Nephron (organoid): ENCODE data around the gene FSIP1.
A peak's percentile ranks its signal among the peaks of the same experiment; 100 is the strongest.

ENCODE experiments used
- H3K27ac Mint-ChIP-seq, 3 experiments: 2 replicates each; pipeline ENCODE4 v1.8.0; 2020; ENCODE audit warnings: mixed read lengths in 3 of 3, mild to moderate bottlenecking in 2 of 3, moderate library complexity in 1 of 3
- H3K27me3 Mint-ChIP-seq: 2 replicates; pipeline ENCODE4 v1.8.0; 2021; ENCODE audit warnings: low read depth, mild to moderate bottlenecking, moderate library complexity, mixed read lengths
- H3K36me3 Mint-ChIP-seq: 2 replicates; pipeline ENCODE4 v1.8.0; 2020; ENCODE audit warnings: low read depth, mixed read lengths
- H3K4me1 Mint-ChIP-seq: 2 replicates; pipeline ENCODE4 v1.8.0; 2020; ENCODE audit warnings: mixed read lengths
- H3K4me3 Mint-ChIP-seq, 3 experiments: 2 replicates each; pipeline ENCODE4 v1.8.0; 2020; ENCODE audit warnings: mild to moderate bottlenecking in 3 of 3, mixed read lengths in 3 of 3, moderate library complexity in 2 of 3
- H3K9me3 Mint-ChIP-seq: 2 replicates; pipeline ENCODE4 v1.8.0; 2020; ENCODE audit warnings: mixed read lengths
- TF ChIP-seq, protein P1 (sequence below), 3 experiments: fragments of 200-600 bp; sonication (generic); IDR thresholded peaks; one replicate each; pipeline ENCODE4 v1.5.0; 2021; ENCODE audit warnings: antibody characterized with exemption in 3 of 3; ENCODE audit not compliant: unreplicated experiment in 3 of 3

Gene FSIP1

DNA sequence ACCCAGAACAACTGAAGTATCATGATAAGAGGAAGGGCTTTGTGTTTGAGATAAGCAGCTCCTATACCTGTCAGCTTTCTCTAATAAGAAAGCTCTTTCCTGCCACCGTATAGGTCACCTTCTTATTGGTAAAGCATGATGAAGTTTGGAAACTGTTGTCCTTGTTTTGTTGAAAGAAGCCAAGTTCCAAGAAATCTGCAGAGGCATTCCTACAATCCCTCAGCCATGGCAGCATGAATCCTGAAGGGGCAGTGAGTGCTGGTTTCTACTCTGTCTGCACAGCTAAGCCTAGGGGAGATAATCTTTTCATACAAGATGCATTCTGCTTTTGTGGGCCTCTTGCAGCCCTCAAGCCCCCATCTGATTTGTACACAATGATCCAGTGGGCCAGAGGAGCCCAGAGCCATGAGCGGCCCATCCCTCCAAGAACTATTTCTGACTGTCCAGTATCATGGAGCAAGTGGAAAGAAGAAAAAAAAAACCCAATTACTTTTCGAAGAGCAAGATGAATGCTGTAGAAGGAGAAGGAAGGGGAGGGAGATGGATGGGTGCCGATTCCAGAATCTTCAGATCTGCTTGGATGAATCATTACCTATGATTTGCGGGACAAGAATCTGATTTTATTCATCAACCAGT is 203.7 kb downstream of the FSIP1 start:
- Mint-ChIP-seq H3K4me1 (peaks cover 48% of the 10 kb centered on the region), H3K4me3 (peak overlapping the region; percentile 89 to 94 (median 91)), H3K9me3 (no peaks in the 10 kb centered on the region), H3K27ac (peak overlapping the region; percentile 88 to 92 (median 88)), H3K27me3 (peaks cover 3% of the 10 kb centered on the region), H3K36me3 (peaks cover 16% of the 10 kb centered on the region)
- TF ChIP-seq, protein P1, sequence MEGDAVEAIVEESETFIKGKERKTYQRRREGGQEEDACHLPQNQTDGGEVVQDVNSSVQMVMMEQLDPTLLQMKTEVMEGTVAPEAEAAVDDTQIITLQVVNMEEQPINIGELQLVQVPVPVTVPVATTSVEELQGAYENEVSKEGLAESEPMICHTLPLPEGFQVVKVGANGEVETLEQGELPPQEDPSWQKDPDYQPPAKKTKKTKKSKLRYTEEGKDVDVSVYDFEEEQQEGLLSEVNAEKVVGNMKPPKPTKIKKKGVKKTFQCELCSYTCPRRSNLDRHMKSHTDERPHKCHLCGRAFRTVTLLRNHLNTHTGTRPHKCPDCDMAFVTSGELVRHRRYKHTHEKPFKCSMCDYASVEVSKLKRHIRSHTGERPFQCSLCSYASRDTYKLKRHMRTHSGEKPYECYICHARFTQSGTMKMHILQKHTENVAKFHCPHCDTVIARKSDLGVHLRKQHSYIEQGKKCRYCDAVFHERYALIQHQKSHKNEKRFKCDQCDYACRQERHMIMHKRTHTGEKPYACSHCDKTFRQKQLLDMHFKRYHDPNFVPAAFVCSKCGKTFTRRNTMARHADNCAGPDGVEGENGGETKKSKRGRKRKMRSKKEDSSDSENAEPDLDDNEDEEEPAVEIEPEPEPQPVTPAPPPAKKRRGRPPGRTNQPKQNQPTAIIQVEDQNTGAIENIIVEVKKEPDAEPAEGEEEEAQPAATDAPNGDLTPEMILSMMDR (IDR thresholded peaks at IDR 0.05; ENCODE audit: unreplicated experiment in 3 of 3) = peak; percentile 15 to 35 (median 31)

DNA sequence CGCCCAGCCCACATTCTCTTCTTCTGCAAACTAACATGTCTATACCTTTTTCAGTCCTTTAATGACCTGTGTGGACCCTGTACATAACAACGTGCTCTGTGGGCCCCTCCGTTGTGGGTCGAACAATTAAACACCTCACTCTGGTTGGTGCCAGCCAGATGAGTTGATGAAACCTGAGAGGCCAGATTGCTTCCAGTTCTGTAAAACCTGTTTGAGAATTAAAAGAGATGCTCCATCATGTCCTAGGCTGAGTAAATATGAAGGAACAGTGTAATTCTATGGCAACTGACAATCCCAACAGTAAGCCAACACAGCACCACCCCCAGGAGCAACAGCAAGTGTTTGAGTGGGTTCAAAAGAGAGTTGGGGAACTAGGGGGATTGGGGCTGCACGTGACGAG is 207.5 kb downstream of the FSIP1 start:
- TF ChIP-seq, protein P1 (IDR thresholded peaks at IDR 0.05; ENCODE audit: unreplicated experiment in 3 of 3) = no peak
- no peaks in the 10 kb centered on the region for H3K9me3 Mint-ChIP-seq
- no peaks in the 10 kb centered on the region for H3K36me3 Mint-ChIP-seq
- no peak overlapping the region for H3K4me3 Mint-ChIP-seq
- H3K27me3 Mint-ChIP-seq = peaks cover 6% of the 10 kb centered on the region
- H3K4me1 Mint-ChIP-seq = peaks cover 30% of the 10 kb centered on the region
- no peak overlapping the region for H3K27ac Mint-ChIP-seq

DNA sequence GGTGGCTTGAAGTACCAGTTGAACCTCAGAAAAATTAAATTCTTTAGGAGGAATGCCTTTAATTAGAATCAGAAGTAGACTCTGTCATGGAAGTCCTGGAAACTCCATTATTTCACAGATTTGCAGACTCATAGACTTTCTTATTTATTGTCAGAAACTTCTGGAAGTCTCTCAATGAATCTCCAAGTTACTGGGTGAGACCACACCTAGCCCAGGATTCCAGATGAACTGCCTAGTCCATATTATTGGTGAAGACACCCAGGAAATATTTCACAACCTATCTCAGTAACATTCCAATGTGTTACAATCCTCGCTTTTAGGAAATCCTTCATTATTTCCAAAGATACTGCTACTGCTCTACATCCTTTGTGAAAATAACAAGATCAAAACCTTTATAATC is 208.2 kb downstream of the FSIP1 start:
- peak overlapping the region in 2 of 3 experiments; percentile 64 to 77 for H3K27ac Mint-ChIP-seq
- H3K4me1 Mint-ChIP-seq = peaks cover 25% of the 10 kb centered on the region
- no peaks in the 10 kb centered on the region for H3K9me3 Mint-ChIP-seq
- peaks cover 6% of the 10 kb centered on the region for H3K27me3 Mint-ChIP-seq
- TF ChIP-seq, protein P1 (IDR thresholded peaks at IDR 0.05; ENCODE audit: unreplicated experiment in 3 of 3) = no peak
- H3K4me3 Mint-ChIP-seq = no peak overlapping the region
- no peaks in the 10 kb centered on the region for H3K36me3 Mint-ChIP-seq

DNA sequence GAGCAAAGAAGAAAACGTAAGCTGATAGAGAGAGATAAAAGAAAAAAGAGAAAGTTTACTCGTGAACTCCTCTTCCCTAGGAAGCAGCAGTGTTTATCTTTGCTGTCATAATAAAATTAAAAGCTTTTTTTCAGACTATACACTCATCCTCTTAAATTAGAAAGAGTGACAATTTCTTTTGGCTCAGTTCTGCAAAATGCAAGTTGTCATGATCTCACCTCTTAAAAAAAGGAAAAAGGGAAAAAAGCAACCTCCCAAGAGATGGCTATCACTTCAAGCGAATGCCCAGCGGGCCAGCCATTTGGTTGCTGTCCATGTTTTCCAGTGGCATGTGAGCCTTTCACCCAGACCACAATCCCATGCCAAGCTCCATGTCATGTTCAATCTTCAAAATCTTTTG is 208.8 kb downstream of the FSIP1 start:
- Mint-ChIP-seq H3K4me1 (peaks cover 19% of the 10 kb centered on the region), H3K4me3 (no peak overlapping the region), H3K9me3 (no peaks in the 10 kb centered on the region), H3K36me3 (no peaks in the 10 kb centered on the region), H3K27me3 (peaks cover 6% of the 10 kb centered on the region), H3K27ac (peak overlapping the region in 2 of 3 experiments; percentile 64 to 77)
- TF ChIP-seq, protein P1 (IDR thresholded peaks at IDR 0.05; ENCODE audit: unreplicated experiment in 3 of 3) = no peak

DNA sequence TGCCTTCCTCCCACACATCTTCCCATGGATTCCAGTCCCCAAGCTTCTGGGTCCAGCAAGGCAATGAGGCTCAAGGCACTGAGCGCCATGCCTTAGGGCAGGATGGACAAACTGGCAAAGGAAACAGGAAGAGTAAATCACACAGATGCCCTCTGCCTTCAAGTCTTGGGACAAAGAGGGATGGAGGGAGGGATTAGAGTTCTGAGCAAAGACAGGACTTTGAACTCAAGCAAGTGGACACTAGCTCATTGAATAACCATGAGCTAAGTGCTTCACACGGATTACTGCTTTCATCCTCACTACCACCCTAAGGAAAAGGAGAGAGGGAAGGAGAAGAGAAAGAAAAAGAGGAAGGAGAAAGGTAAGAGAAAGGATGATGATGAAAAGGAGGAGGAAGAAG is 209.4 kb downstream of the FSIP1 start:
- Mint-ChIP-seq H3K4me1 (peaks cover 14% of the 10 kb centered on the region), H3K4me3 (no peak overlapping the region), H3K27me3 (peaks cover 6% of the 10 kb centered on the region), H3K36me3 (no peaks in the 10 kb centered on the region), H3K27ac (peak overlapping the region in 2 of 3 experiments; percentile 64 to 77), H3K9me3 (no peaks in the 10 kb centered on the region)
- TF ChIP-seq, protein P1 (IDR thresholded peaks at IDR 0.05; ENCODE audit: unreplicated experiment in 3 of 3) = no peak

DNA sequence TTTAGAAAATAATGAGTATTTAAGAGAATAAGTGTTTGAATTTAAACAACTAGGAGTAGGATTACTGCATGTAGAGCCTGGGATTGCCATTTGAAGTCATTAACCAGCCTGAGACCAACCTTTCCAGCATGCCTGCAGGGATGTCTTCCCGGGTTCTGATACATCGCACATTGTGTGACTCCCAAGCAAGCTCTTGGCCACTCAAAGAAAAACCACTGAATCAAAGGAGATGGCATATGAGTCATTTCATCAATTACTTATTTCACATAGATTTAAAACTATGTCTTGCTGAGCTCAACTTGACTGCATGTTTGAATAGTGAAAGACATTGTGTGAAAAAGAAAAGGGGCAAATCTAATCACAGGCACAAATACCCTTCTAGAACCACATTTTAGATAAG is 216.8 kb downstream of the FSIP1 start:
- Mint-ChIP-seq H3K27me3 (no peaks in the 10 kb centered on the region), H3K27ac (no peak overlapping the region), H3K36me3 (no peaks in the 10 kb centered on the region), H3K4me1 (peaks cover 12% of the 10 kb centered on the region), H3K9me3 (no peaks in the 10 kb centered on the region), H3K4me3 (no peak overlapping the region)
- TF ChIP-seq, protein P1 (IDR thresholded peaks at IDR 0.05; ENCODE audit: unreplicated experiment in 3 of 3) = no peak
